Left lung (tissue), 10 donors: ENCODE results near the gene OR1M1. TPM values are rescaled to one million over a fixed set of nuclear protein-coding genes. Genes with fewer than 3 reads are reported as not detected.
A peak's percentile ranks its signal among the peaks of the same experiment; 100 is the strongest.

Source experiments
- ATAC-seq: fragments of 200-7000 bp; cut with Tn5 transposase; one replicate; pipeline ENCODE4 v1.9.1; 2020; ENCODE audit warnings: moderate library complexity
- DNase-seq, 4 donors: peaks; one replicate each; pipeline ENCODE4 v3.0.0-alpha.2; 2013 to 2020
- H3K27ac ChIP-seq, 2 donors: fragments of 200-600 bp; sonication (generic) in 1 of 2; one replicate each; pipeline versions ENCODE4 v1.5.0 to v1.8.0; 2020 to 2021
- H3K27me3 ChIP-seq, 2 donors: fragments of 200-600 bp; sonication (generic) in 1 of 2; one replicate each; pipeline versions ENCODE4 v1.5.0 to v1.8.0; 2020 to 2021
- H3K36me3 ChIP-seq, 2 donors: fragments of 200-600 bp; sonication (generic) in 1 of 2; one replicate each; pipeline versions ENCODE4 v1.5.0 to v1.8.0; 2020 to 2021
- H3K4me1 ChIP-seq, 2 donors: fragments of 200-600 bp; one replicate each; pipeline ENCODE4 v1.8.0; 2021
- H3K4me3 ChIP-seq, 2 donors: fragments of 200-600 bp; sonication (generic) in 1 of 2; one replicate each; pipeline versions ENCODE4 v1.5.0 to v1.8.0; 2020 to 2021; ENCODE audit warnings: mild to moderate bottlenecking in 1 of 2
- H3K9me3 ChIP-seq, 2 donors: fragments of 200-600 bp; sonication (generic) in 1 of 2; one replicate each; pipeline versions ENCODE4 v1.5.0 to v1.8.0; 2020 to 2021
- intact Hi-C, 2 donors: fragments of 100-400 bp; cut with DNase I; formaldehyde crosslinking; loops; one replicate each; pipeline versions ENCODE4 v1.11.2 to v1.14.2; 2022
- polyA plus RNA-seq, 6 donors: library from polyadenylated mRNA; unstranded; fragments of 120-200 nt; gene quantifications; one replicate each; pipeline ENCODE4 v1.2.1, GENCODE V29; 2013; ENCODE audit not compliant: insufficient read length in 6 of 6
- total RNA-seq, 2 donors: library from RNA; stranded (reverse); fragmentation: NEBNext Ultra II Directional; extraction: Animal tissue kit (Norgen Biotek cat#: 25700); gene quantifications; one replicate each; pipeline ENCODE4 v1.2.1, GENCODE V29; 2021
- TF ChIP-seq, protein P1 (sequence below), 2 donors: fragments of 200-600 bp; sonication (generic) in 1 of 2; IDR thresholded peaks; one replicate each; pipeline versions ENCODE4 v1.5.0 to v1.8.0; 2021; ENCODE audit warnings: antibody characterized with exemption in 2 of 2
- donor health status: DM: no; HTN: yes; CAD: no.
- donor health status: DM: no; HTN: no; CAD: no.

Gene OR1M1
- total and polyA plus RNA-seq, 8 donors: 0.09 to 0.13 (median 0.11) TPM; not detected in 4

DNA sequence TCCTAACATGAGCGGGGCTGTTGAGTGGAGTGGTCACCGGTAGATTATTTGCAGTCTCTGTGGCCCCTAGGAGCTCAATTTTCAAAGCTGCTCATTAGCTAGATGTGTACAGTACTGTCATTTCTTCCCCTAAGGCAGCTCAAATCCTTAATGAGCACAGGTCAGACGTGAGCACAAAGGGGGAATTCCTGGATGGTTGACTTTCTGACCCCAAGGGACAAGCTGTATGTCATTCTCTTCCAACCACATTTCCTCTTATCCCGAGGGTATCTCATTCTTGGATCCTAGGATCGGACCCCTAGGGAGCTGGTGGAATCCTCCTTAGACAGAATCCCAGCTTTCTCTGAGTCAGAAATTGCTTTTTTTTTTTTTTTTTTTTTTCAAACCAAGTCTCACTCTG is 45.6 kb downstream of the OR1M1 start:
- DNase-seq (no peak), ATAC-seq (no peak)
- Histone ChIP-seq H3K36me3 (no peaks in the 10 kb centered on the region), H3K9me3 (no peaks in the 10 kb centered on the region), H3K27me3 (peaks cover 0 to 22% of the 10 kb centered on the region in 2 donors), H3K27ac (no peak overlapping the region), H3K4me3 (no peak overlapping the region), H3K4me1 (peaks cover 0 to 12% of the 10 kb centered on the region in 2 donors)
- intact Hi-C loops: no loop called here
- TF ChIP-seq, protein P1, sequence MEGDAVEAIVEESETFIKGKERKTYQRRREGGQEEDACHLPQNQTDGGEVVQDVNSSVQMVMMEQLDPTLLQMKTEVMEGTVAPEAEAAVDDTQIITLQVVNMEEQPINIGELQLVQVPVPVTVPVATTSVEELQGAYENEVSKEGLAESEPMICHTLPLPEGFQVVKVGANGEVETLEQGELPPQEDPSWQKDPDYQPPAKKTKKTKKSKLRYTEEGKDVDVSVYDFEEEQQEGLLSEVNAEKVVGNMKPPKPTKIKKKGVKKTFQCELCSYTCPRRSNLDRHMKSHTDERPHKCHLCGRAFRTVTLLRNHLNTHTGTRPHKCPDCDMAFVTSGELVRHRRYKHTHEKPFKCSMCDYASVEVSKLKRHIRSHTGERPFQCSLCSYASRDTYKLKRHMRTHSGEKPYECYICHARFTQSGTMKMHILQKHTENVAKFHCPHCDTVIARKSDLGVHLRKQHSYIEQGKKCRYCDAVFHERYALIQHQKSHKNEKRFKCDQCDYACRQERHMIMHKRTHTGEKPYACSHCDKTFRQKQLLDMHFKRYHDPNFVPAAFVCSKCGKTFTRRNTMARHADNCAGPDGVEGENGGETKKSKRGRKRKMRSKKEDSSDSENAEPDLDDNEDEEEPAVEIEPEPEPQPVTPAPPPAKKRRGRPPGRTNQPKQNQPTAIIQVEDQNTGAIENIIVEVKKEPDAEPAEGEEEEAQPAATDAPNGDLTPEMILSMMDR (IDR thresholded peaks at IDR 0.05): no peak

DNA sequence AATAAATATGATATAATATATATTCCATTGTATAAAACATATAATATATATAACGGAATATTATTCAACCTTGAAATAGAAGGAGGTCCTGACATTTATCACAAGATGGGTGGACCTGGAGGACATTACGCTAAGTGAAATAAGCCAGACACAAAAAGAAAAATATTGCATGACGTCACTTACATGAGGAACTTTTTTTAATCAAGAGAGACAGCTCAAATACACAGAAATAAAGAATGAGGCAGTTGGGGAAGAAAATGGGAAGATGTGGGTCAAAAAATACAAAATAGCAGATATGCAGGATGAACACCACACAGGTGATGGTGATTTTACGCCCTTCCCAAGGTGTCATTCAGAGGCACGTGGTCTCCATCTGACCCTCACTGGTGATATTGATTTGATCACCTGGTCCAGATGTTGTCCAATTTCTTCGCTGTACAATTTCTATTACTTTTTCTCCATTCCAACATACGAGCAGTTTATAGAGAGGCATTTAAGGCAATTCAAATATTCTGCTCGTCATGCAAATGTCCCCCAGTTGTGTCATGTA is 52.8 kb downstream of the OR1M1 start:
- TF ChIP-seq, protein P1 (IDR thresholded peaks at IDR 0.05): no peak
- no peak for ATAC-seq

DNA sequence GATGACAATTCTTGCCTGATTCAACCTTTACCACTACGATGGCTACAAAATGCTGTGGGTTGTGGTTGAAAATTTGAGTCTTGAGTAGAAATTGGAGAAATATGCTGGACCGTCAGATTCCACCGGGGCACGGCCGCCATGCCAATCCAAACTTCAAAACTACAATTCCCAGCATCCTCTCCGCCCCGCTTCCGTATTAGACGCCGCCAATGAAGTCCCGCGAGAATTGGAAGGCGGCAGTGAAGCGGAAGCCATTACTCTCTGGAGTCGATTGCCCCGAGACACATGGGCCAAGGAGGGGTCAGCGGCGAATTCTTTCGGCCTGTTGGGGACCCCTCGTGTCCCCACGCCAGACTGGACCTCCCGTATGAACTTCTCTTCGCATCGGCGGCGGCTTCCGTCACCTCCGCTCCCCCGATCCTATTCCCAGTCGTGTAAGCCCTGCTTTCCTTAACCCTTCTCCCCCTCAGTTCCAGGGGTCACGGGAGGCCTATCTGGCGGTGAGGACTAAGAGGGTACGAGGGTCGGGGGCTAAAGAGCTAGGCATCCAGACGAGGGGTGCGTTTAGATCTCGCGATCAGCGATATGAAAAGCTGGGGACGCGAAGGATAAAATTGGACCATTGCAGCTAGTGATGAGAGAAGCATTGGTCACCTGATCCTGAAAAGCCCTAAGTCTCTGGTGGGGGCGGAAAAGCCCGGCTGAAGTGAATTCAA is 53.5 kb downstream of the OR1M1 start, which contains the start of gene ZNF317:
ZNF317 (plus strand) TSS at position 239 of the 716 bp plus-strand sequence. CDS start 15,620 bp downstream, outside the sequence.
- DNase-seq (peak; percentile 89 to 95 (median 93)), ATAC-seq (peak; percentile 97)
- intact Hi-C loops: no loop called here
- H3K27me3 ChIP-seq: no peaks in the 10 kb centered on the region
- peaks cover 12 to 31% of the 10 kb centered on the region in 2 donors for H3K4me1 ChIP-seq
- H3K36me3 ChIP-seq: peaks cover 0 to 12% of the 10 kb centered on the region in 2 donors
- TF ChIP-seq, protein P1 (IDR thresholded peaks at IDR 0.05): no peak
- H3K4me3 ChIP-seq: peak within 1 kb of the TSS; percentile 90 to 95
- peak within 1 kb of the TSS; percentile 74 to 87 for H3K27ac ChIP-seq
- peaks cover 0 to 18% of the 10 kb centered on the region in 2 donors for H3K9me3 ChIP-seq

More for the DNA sequence above, 52.8 kb downstream of the OR1M1 start:
- Histone ChIP-seq H3K4me3 (peak overlapping the region; percentile 90 to 95), H3K36me3 (peaks cover 0 to 6% of the 10 kb centered on the region in 2 donors), H3K9me3 (peaks cover 0 to 12% of the 10 kb centered on the region in 2 donors), H3K4me1 (peaks cover 12 to 31% of the 10 kb centered on the region in 2 donors), H3K27me3 (peaks cover 0 to 5% of the 10 kb centered on the region in 2 donors), H3K27ac (peak overlapping the region in 1 of 2 donors; percentile 87)
- peak in 1 of 4 donors; percentile 1 for DNase-seq
- intact Hi-C loops: no loop called here

DNA sequence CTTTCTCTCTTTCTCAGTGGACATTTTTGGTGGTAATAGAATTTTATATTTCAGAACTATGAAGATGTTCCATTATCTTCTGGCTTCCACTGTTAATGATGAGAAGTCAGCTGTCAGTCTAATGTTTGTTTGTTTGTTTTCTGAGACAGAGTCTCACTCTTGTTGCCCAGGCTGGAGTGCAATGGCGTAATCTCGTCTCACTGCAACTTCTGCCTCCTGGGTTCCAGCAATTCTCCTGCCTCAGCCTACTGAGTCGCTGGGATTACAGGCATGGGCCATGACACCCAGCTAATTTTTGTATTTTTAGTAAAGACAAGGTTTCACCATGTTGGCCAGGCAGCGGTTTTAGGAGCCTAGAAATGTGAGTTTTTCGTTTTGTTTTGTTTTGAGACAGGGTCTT is 58.1 kb downstream of the OR1M1 start:
- no peak overlapping the region for H3K4me3 ChIP-seq
- intact Hi-C loops: no loop called here
- ATAC-seq: no peak
- TF ChIP-seq, protein P1 (IDR thresholded peaks at IDR 0.05): no peak
- no peak for DNase-seq
- H3K27me3 ChIP-seq: no peaks in the 10 kb centered on the region
- H3K4me1 ChIP-seq: peaks cover 12 to 20% of the 10 kb centered on the region in 2 donors
- peaks cover 0 to 33% of the 10 kb centered on the region in 2 donors for H3K9me3 ChIP-seq
- peaks cover 0 to 35% of the 10 kb centered on the region in 2 donors for H3K36me3 ChIP-seq
- no peak overlapping the region for H3K27ac ChIP-seq

Other genes starting within 250 kb of the OR1M1 start
- gene MUC16, start 76.7 kb upstream of the OR1M1 start, total RNA-seq: 1 to 10 TPM in 1 of 2 donors, under 1 TPM in 1; 0.03 to 1.1 TPM
- gene MUC16, start 76.7 kb upstream of the OR1M1 start, polyA plus RNA-seq: under 1 TPM in 4 of 6 donors, not detected in 2; under 0.01 to 0.10 (median 0.04) TPM
- gene OR7G2, start 20.4 kb downstream of the OR1M1 start, total RNA-seq: not detected
- gene OR7G2, start 20.4 kb downstream of the OR1M1 start, polyA plus RNA-seq: under 1 TPM in 4 of 6 donors, not detected in 2; 0.06 to 0.13 (median 0.08) TPM
- gene OR7G1, start 28.7 kb downstream of the OR1M1 start, total RNA-seq: not detected
- not detected for gene OR7G1, start 28.7 kb downstream of the OR1M1 start, polyA plus RNA-seq
- not detected for gene OR7G3, start 39.9 kb downstream of the OR1M1 start, total RNA-seq
- not detected for gene OR7G3, start 39.9 kb downstream of the OR1M1 start, polyA plus RNA-seq
- 10 to 100 TPM; 25.1 to 32.4 TPM for gene ZNF317, start 53.3 kb downstream of the OR1M1 start, total RNA-seq
- gene ZNF317, start 53.3 kb downstream of the OR1M1 start, polyA plus RNA-seq: 10 to 100 TPM; 28.5 to 33.8 (median 33.0) TPM
- gene OR7D2, start 91.9 kb downstream of the OR1M1 start, total RNA-seq: under 1 TPM in 1 of 2 donors, not detected in 1; 0.10 TPM
- 1 to 10 TPM in 1 of 6 donors, under 1 TPM in 5; 0.10 to 2.0 (median 0.15) TPM for gene OR7D2, start 91.9 kb downstream of the OR1M1 start, polyA plus RNA-seq
- not detected for gene OR7D4, start 132.5 kb downstream of the OR1M1 start, total RNA-seq
- gene OR7D4, start 132.5 kb downstream of the OR1M1 start, polyA plus RNA-seq: under 1 TPM; 0.03 to 0.10 (median 0.06) TPM
- gene OR7E24, start 163.9 kb downstream of the OR1M1 start, total RNA-seq: not detected
- gene OR7E24, start 163.9 kb downstream of the OR1M1 start, polyA plus RNA-seq: not detected
- gene ZNF699, start 222.8 kb downstream of the OR1M1 start, total RNA-seq: 1 to 10 TPM; 6.2 to 6.8 TPM
- gene ZNF699, start 222.8 kb downstream of the OR1M1 start, polyA plus RNA-seq: 1 to 10 TPM; 6.9 to 9.5 (median 8.1) TPM
- 10 to 100 TPM; 14.2 to 15.1 TPM for gene ZNF559, start 237.1 kb downstream of the OR1M1 start, total RNA-seq
- gene ZNF559, start 237.1 kb downstream of the OR1M1 start, polyA plus RNA-seq: 10 to 100 TPM; 70.0 to 78.5 (median 74.0) TPM